KOPT-K1 (cell line): ENCODE results near the gene STX2.
"Not testable (repeated sequence)": the region's sequence is repeated elsewhere in the genome, so short reads cannot be mapped to it uniquely, and the experiment has no call there.

Source experiments
- H3K27ac ChIP-seq: fragments of 200-600 bp; sonication (generic); 2 replicates; pipeline ENCODE4 v1.5.1; 2016; ENCODE audit warnings: antibody characterized with exemption, mild to moderate bottlenecking, low read depth, low read length; ENCODE audit not compliant: poor library complexity, severe bottlenecking
- H3K36me3 ChIP-seq: fragments of 200-600 bp; sonication (generic); 2 replicates; pipeline ENCODE4 v1.5.1; 2017; ENCODE audit warnings: antibody characterized with exemption, mild to moderate bottlenecking, low read length, moderate library complexity; ENCODE audit not compliant: insufficient read depth
- H3K9me3 ChIP-seq: fragments of 200-600 bp; sonication (generic); 2 replicates; pipeline ENCODE4 v1.5.1; 2017; ENCODE audit warnings: antibody characterized with exemption, low read length, mild to moderate bottlenecking; ENCODE audit not compliant: insufficient read depth, poor library complexity, severe bottlenecking

The STX2 gene

GRCh38 chr12:130873106-130873795 lies 34.2 kb upstream of the STX2 start:
- peak overlapping the region; percentile 88 for H3K27ac ChIP-seq
- peaks cover 59% of the 10 kb centered on the region for H3K36me3 ChIP-seq
- no peaks in the 10 kb centered on the region for H3K9me3 ChIP-seq

DNA sequence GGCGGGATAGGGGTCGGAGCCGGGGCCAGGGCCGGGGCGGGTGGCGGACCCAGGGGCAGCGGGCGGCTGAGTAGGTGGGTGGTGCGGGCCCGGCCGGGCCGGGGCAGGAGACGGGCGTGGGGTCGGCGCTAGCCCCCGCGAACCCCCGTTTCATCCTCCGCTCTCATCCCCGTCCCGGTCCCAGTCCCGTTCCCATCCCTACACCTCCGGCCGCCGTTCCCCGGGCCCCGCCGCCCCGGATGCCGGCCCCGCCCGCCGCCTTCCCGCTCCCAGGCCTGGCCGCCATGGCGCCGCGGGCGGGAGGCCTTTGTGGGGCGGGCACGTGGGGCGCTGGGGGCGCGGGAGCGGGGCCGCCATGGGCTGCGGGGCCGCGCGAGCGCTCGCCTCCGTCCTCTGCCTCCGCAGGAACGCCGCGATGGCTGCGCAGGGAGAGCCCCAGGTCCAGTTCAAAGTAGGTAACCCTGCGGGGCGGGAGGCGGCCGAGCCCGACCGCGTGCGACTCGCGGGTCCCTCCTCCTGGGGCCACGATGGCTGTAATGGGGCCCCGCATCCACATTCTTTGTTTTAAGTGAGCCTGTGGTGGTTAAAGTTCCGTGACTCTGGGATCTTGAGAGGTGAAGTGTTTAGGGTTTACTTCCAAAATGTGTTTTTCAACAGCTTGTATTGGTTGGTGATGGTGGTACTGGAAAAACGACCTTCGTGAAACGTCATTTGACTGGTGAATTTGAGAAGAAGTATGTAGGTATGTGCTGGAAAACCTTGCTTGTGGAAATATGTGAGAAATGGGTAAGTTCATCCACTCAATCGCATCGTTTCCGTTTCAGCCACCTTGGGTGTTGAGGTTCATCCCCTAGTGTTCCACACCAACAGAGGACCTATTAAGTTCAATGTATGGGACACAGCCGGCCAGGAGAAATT lies 33.4 kb upstream of the STX2 start:
- Histone ChIP-seq H3K9me3 (no peaks in the 10 kb centered on the region), H3K36me3 (peaks cover 50% of the 10 kb centered on the region), H3K27ac (peak overlapping the region; percentile 88)

DNA sequence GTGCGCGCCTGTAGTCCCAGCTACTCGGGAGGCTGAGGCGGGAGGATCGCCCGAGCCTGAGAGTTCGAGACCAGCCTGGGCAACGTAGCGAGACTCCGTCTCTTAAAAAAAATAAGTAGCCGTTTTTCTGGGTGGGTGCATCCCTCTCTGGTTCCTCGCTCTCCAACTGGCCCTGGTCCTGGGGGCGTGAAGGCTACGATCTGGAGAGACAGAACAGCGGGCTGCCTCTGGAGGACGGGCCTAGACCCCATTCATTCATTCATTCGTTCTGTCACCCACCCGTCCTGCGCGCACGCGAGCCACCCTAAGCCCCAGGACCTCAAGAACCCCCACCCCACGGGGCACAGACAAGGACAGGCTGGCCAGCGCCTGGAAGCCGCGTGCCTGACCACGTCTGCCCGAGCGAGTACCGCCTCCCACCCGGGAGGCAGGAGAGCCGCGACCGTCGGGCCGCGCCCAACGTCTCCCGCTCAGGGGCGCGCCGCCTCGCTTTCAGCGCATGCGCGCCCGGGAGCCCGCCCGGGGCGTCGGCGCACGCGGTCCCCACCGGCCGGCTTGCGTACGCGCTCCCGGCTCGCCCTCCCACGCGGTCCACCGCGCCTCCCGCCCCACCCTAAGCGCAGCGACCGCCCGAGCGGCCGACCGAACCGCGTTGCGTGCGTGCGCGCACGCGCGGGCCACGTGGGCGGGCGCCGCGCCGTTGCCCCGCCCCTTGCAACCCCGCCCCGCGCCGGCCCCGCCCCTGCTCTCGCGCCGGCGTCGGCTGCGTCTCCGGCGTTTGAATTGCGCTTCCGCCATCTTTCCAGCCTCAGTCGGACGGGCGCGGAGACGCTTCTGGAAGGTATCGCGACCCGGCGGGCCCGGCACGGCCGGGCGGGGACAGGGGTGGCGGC lies 32.5 kb upstream of the STX2 start, which contains the start of gene RAN:
TSS of gene RAN (plus strand) at position 781 of the 893 bp plus-strand sequence. CDS start 528 bp downstream, outside the sequence.
- H3K36me3 ChIP-seq: peaks cover 41% of the 10 kb centered on the region
- H3K27ac ChIP-seq: peak within 1 kb of the TSS; percentile 88
- H3K9me3 ChIP-seq: no peaks in the 10 kb centered on the region

DNA sequence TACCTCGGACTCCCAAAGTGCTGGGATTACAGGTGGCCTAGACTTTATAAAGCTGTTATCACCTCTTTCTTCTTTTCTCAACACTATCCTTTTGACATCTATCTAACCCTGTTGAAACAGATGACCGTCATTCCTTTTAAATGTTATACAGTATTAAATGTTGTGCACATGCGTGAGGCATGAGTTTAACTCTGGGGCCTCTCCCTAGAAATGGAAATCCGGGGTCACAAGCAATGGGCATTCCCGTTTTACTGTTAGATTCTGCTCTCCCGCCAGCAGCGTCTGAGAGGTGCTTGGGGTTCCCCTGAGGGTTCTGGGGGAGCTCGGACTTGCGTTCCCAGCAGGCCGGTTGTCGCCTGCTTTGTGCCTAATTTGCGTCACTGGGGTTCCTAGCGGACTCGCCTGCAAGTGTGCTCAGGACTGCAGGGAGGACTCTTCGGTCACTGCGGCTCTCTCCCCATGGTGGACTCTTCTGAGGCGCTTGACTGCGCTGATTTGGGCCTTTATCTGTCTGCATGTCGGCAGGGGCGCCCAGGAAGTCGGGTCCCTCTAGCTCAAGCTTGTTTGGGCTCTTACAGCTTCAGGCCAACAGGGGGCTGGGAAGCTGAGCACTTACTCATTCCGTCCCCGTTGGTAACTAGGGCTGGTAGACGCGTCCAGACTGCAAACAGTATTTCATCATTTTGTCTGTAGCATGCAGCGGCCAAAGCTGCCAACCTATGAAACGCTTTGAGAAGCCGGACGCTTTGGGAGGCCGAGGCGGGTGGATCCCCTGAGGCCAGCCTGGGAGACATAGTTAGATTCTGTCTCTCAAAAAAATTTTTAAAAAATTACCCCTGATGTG lies 31.6 kb upstream of the STX2 start:
- Histone ChIP-seq H3K27ac (peak overlapping the region; percentile 88), H3K36me3 (peaks cover 33% of the 10 kb centered on the region), H3K9me3 (no peaks in the 10 kb centered on the region)

- Histone ChIP-seq H3K36me3 (peaks cover 10% of the 10 kb centered on the region), H3K27ac (no peak overlapping the region), H3K9me3 (no peaks in the 10 kb centered on the region)
Measured at GRCh38 chr12:130868412-130868811, 29.4 kb upstream of the STX2 start.

DNA sequence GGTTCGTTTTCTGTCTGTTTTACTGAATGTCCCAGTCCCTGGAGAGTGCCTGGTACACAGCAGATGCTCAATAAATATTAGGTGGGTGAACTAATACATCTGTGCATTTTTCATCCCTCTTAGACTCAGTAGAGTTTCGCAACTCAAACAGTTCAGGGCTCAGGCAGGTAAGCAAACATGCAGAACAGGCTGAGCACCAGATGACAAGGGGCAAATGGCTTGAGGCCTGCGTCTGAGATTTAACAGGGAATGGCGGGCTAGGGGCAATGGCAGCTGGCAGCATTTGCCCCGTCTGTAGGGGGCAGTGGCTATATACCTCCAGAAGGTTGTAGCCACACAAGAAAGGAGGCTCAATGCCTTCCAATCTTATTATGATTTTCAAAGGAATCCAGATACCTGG lies 24.2 kb upstream of the STX2 start:
- H3K9me3 ChIP-seq: peaks cover 7% of the 10 kb centered on the region
- no peaks in the 10 kb centered on the region for H3K36me3 ChIP-seq
- no peak overlapping the region for H3K27ac ChIP-seq

DNA sequence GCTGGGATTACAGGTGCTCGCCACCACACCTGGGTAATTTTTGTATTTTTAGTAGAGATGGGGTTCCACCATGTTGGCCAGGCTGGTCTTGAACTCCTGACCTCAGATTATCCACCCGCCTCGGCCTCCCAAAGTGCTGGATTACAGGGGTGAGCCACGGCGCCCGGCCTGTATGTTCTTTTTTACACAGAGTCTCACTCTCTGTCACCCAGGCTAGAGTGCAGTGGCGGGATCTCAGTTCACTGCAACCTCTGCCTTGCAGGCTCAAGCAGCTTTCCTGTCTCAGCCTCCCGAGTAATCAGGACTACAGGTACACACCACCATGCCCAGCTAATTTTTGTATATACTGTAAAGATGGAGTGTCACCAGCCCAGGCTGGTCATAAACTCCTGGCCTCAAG lies 23.7 kb upstream of the STX2 start:
- H3K36me3 ChIP-seq: not testable (repeated sequence)
- peaks cover 11% of the 10 kb centered on the region for H3K9me3 ChIP-seq

GRCh38 chr12:130862161-130862560 lies 23.1 kb upstream of the STX2 start:
- Histone ChIP-seq H3K9me3 (peaks cover 17% of the 10 kb centered on the region), H3K36me3 (no peaks in the 10 kb centered on the region), H3K27ac (no peak overlapping the region)

More for the DNA sequence above, 23.7 kb upstream of the STX2 start:
- H3K27ac ChIP-seq: not testable (repeated sequence)

GRCh38 chr12:130860311-130860710 lies 21.3 kb upstream of the STX2 start:
- no peak overlapping the region for H3K27ac ChIP-seq
- no peaks in the 10 kb centered on the region for H3K36me3 ChIP-seq
- peaks cover 26% of the 10 kb centered on the region for H3K9me3 ChIP-seq

- H3K9me3 ChIP-seq: peaks cover 26% of the 10 kb centered on the region
- no peak overlapping the region for H3K27ac ChIP-seq
- no peaks in the 10 kb centered on the region for H3K36me3 ChIP-seq
Measured at GRCh38 chr12:130859161-130859560, 20.1 kb upstream of the STX2 start.

DNA sequence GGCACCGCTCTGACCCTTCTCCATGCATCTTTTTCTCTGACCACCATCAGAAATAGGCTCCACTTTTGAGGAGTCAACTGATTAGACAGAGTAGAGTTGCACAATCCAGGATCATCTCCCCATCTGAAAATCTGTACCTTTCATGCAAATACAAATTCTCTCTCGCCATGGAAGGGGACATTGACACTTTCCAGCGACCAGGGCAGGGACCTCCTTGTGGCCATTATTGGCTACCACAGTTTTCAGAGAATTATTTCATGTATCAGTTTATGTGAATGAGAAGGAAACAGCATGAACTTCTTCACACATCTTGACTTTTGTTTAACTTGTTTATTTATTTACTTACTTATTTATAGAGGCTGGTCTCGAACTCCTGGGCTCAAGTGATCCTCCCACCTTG lies 19.0 kb upstream of the STX2 start:
- Histone ChIP-seq H3K9me3 (peaks cover 26% of the 10 kb centered on the region), H3K27ac (no peak overlapping the region), H3K36me3 (no peaks in the 10 kb centered on the region)

- Histone ChIP-seq H3K36me3 (no peaks in the 10 kb centered on the region), H3K9me3 (peaks cover 19% of the 10 kb centered on the region), H3K27ac (no peak overlapping the region)
Measured at GRCh38 chr12:130856088-130856487, 17.0 kb upstream of the STX2 start.

- Histone ChIP-seq H3K9me3 (no peaks in the 10 kb centered on the region), H3K27ac (no peak overlapping the region), H3K36me3 (no peaks in the 10 kb centered on the region)
Measured at GRCh38 chr12:130850418-130851021, 11.5 kb upstream of the STX2 start.
